ENCODE results near the gene CAPN1. TPM values are rescaled to one million over a fixed set of nuclear protein-coding genes. Genes with fewer than 3 reads are reported as not detected.

CAPN1 gene
- total and polyA plus RNA-seq, 2 donors (not counting 1 experiment from before 2014, with no cell fraction given): 70.3 to 94.5 TPM

GRCh38 chr11:65182258-65183170 lies 786 bp downstream of the CAPN1 start:
- Histone ChIP-seq H3K9me3 (ENCODE audit: control insufficient read depth, insufficient read depth, low read depth, low read length) (no peaks in the 10 kb centered on the region), H3K4me2 (ENCODE audit: extremely low read depth, insufficient read depth, low read length) (peak overlapping the region; percentile 94), H3K27ac (ENCODE audit: insufficient read depth, low read length) (peak overlapping the region; percentile 43), H3K79me2 (ENCODE audit: control insufficient read depth, insufficient read depth, low read length) (peaks cover 33% of the 10 kb centered on the region), H3K36me3 (ENCODE audit: control insufficient read depth, insufficient read depth, low read length) (peaks cover 23% of the 10 kb centered on the region), H3K27me3 (ENCODE audit: control insufficient read depth, insufficient read depth, low read length) (no peaks in the 10 kb centered on the region), H4K20me1 (ENCODE audit: control insufficient read depth, extremely low read depth, insufficient read depth, low read length) (no peaks in the 10 kb centered on the region), H3K9ac (ENCODE audit: insufficient read depth, low read length) (peak overlapping the region; percentile 88), H3K4me1 (ENCODE audit: control insufficient read depth, extremely low read depth, insufficient read depth, low read length) (peaks cover 5% of the 10 kb centered on the region), H2AFZ (ENCODE audit: low read length) (peak overlapping the region; percentile 8), H3K4me3 (replicated peaks in 1 of 4; ENCODE audit: control extremely low read depth in 1 of 4, insufficient read depth in 1 of 4, low read depth in 3 of 4, low read length in 4 of 4) (peak overlapping the region; percentile 71 to 93 (median 84))
- TF ChIP-seq, protein P1, sequence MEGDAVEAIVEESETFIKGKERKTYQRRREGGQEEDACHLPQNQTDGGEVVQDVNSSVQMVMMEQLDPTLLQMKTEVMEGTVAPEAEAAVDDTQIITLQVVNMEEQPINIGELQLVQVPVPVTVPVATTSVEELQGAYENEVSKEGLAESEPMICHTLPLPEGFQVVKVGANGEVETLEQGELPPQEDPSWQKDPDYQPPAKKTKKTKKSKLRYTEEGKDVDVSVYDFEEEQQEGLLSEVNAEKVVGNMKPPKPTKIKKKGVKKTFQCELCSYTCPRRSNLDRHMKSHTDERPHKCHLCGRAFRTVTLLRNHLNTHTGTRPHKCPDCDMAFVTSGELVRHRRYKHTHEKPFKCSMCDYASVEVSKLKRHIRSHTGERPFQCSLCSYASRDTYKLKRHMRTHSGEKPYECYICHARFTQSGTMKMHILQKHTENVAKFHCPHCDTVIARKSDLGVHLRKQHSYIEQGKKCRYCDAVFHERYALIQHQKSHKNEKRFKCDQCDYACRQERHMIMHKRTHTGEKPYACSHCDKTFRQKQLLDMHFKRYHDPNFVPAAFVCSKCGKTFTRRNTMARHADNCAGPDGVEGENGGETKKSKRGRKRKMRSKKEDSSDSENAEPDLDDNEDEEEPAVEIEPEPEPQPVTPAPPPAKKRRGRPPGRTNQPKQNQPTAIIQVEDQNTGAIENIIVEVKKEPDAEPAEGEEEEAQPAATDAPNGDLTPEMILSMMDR (conservative IDR thresholded peaks at IDR 0.05 in 1 of 2, IDR thresholded peaks at IDR 0.05 in 1 of 2; ENCODE audit: low read depth in 1 of 2, low read length in 2 of 2): no peak
- TF ChIP-seq EZH2 (IDR thresholded peaks at IDR 0.05; ENCODE audit: low read length, missing control alignments): no peak
- peak; percentile 11 to 21 for DNase-seq (ENCODE audit: low read depth in 2 of 2)

- peak overlapping the region; percentile 94 for H3K4me2 ChIP-seq (ENCODE audit: extremely low read depth, insufficient read depth, low read length)
- TF ChIP-seq, protein P1 (conservative IDR thresholded peaks at IDR 0.05 in 1 of 2, IDR thresholded peaks at IDR 0.05 in 1 of 2; ENCODE audit: low read depth in 1 of 2, low read length in 2 of 2): no peak
- no peak for TF ChIP-seq EZH2 (IDR thresholded peaks at IDR 0.05; ENCODE audit: low read length, missing control alignments)
- no peak for DNase-seq (ENCODE audit: low read depth in 2 of 2)
- H4K20me1 ChIP-seq (ENCODE audit: control insufficient read depth, extremely low read depth, insufficient read depth, low read length): no peaks in the 10 kb centered on the region
- H3K9me3 ChIP-seq (ENCODE audit: control insufficient read depth, insufficient read depth, low read depth, low read length): no peaks in the 10 kb centered on the region
- peaks cover 33% of the 10 kb centered on the region for H3K79me2 ChIP-seq (ENCODE audit: control insufficient read depth, insufficient read depth, low read length)
- no peaks in the 10 kb centered on the region for H3K27me3 ChIP-seq (ENCODE audit: control insufficient read depth, insufficient read depth, low read length)
- peaks cover 28% of the 10 kb centered on the region for H3K36me3 ChIP-seq (ENCODE audit: control insufficient read depth, insufficient read depth, low read length)
- peak overlapping the region; percentile 71 to 93 (median 84) for H3K4me3 ChIP-seq (replicated peaks in 1 of 4; ENCODE audit: control extremely low read depth in 1 of 4, insufficient read depth in 1 of 4, low read depth in 3 of 4, low read length in 4 of 4)
- no peak overlapping the region for H3K27ac ChIP-seq (ENCODE audit: insufficient read depth, low read length)
- H3K4me1 ChIP-seq (ENCODE audit: control insufficient read depth, extremely low read depth, insufficient read depth, low read length): peaks cover 5% of the 10 kb centered on the region
- H2AFZ ChIP-seq (ENCODE audit: low read length): no peak overlapping the region
- no peak overlapping the region for H3K9ac ChIP-seq (ENCODE audit: insufficient read depth, low read length)
Measured at GRCh38 chr11:65183201-65183891, 1.6 kb downstream of the CAPN1 start.

DNA sequence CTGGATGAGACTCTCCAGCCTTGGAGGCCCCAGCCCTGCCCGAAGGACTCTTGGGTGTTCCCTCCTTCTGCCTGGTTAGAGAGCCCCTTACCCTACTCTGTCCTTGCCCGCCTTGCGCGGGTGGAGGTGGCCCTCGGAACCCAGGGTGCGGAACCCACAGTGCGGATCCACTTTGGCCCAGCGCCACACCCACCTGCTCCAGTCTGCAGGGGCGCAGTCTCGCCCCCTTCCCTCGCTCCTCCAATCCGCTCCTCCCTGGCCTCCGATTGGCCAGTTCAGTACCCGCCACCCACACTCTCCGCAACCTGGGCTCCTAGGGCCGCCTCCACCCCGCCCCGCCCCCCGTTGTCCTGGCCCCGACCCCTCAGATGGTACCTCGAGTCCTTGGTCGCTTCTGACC lies 2.4 kb downstream of the CAPN1 start:
- Histone ChIP-seq H3K27ac (ENCODE audit: insufficient read depth, low read length) (no peak overlapping the region), H4K20me1 (ENCODE audit: control insufficient read depth, extremely low read depth, insufficient read depth, low read length) (no peaks in the 10 kb centered on the region), H2AFZ (ENCODE audit: low read length) (no peak overlapping the region), H3K4me3 (replicated peaks in 1 of 4; ENCODE audit: control extremely low read depth in 1 of 4, insufficient read depth in 1 of 4, low read depth in 3 of 4, low read length in 4 of 4) (no peak overlapping the region), H3K4me1 (ENCODE audit: control insufficient read depth, extremely low read depth, insufficient read depth, low read length) (peaks cover 5% of the 10 kb centered on the region), H3K79me2 (ENCODE audit: control insufficient read depth, insufficient read depth, low read length) (peaks cover 33% of the 10 kb centered on the region), H3K36me3 (ENCODE audit: control insufficient read depth, insufficient read depth, low read length) (peaks cover 31% of the 10 kb centered on the region), H3K9ac (ENCODE audit: insufficient read depth, low read length) (no peak overlapping the region), H3K9me3 (ENCODE audit: control insufficient read depth, insufficient read depth, low read depth, low read length) (no peaks in the 10 kb centered on the region), H3K27me3 (ENCODE audit: control insufficient read depth, insufficient read depth, low read length) (no peaks in the 10 kb centered on the region), H3K4me2 (ENCODE audit: extremely low read depth, insufficient read depth, low read length) (no peak overlapping the region)
- DNase-seq (ENCODE audit: low read depth in 2 of 2): no peak
- no peak for TF ChIP-seq EZH2 (IDR thresholded peaks at IDR 0.05; ENCODE audit: low read length, missing control alignments)
- TF ChIP-seq, protein P1 (conservative IDR thresholded peaks at IDR 0.05 in 1 of 2, IDR thresholded peaks at IDR 0.05 in 1 of 2; ENCODE audit: low read depth in 1 of 2, low read length in 2 of 2): no peak
